Mesenchymal stem cell (in vitro differentiated cells and primary cell): ENCODE measurements around the gene DPH2.

Source experiments
- DNase-seq: peaks from one replicate; pipeline ENCODE4 v3.0.0-alpha.2; 2013
- H2AFZ ChIP-seq: one replicate; pipeline ENCODE4 v1.6.1; 2013; ENCODE audit warnings: low read depth, mild to moderate bottlenecking, control low read depth, inconsistent platforms, low read length, moderate library complexity
- H2AK5ac ChIP-seq: 2 replicates; pipeline ENCODE4 v1.6.1; 2013; ENCODE audit warnings: low read length, moderate library complexity, mild to moderate bottlenecking, inconsistent platforms; ENCODE audit not compliant: severe bottlenecking
- H2BK120ac ChIP-seq: one replicate; pipeline ENCODE4 v1.6.1; 2013; ENCODE audit warnings: low read depth, mild to moderate bottlenecking, inconsistent platforms, low read length, moderate library complexity
- H2BK12ac ChIP-seq, 2 experiments: one replicate each; pipeline ENCODE4 v1.6.1; 2013; ENCODE audit warnings: inconsistent platforms in 2 of 2, low read length in 2 of 2, mild to moderate bottlenecking in 2 of 2, moderate library complexity in 2 of 2, control low read depth in 1 of 2
- H2BK15ac ChIP-seq: one replicate; pipeline ENCODE4 v1.6.1; 2013; ENCODE audit warnings: mild to moderate bottlenecking, low read depth, inconsistent platforms; ENCODE audit not compliant: poor library complexity, severe bottlenecking
- H2BK5ac ChIP-seq: 2 replicates; pipeline ENCODE4 v1.6.1; 2013; ENCODE audit warnings: low read depth, mild to moderate bottlenecking, low read length, control low read depth, inconsistent platforms; ENCODE audit not compliant: poor library complexity, severe bottlenecking
- H3K14ac ChIP-seq, 2 experiments: one replicate each; pipeline ENCODE4 v1.6.1; 2013; ENCODE audit warnings: inconsistent platforms in 2 of 2, low read length in 2 of 2, control low read depth in 1 of 2, mild to moderate bottlenecking in 1 of 2, moderate library complexity in 1 of 2
- H3K18ac ChIP-seq, 2 experiments: one replicate each; pipeline ENCODE4 v1.6.1; 2013; ENCODE audit warnings: inconsistent platforms in 2 of 2, low read length in 2 of 2, control low read depth in 1 of 2, low read depth in 1 of 2, mild to moderate bottlenecking in 1 of 2
- H3K23ac ChIP-seq, 2 experiments: one replicate each; pipeline ENCODE4 v1.6.1; 2013; ENCODE audit warnings: inconsistent platforms in 2 of 2, low read length in 2 of 2, mild to moderate bottlenecking in 2 of 2, moderate library complexity in 2 of 2, control low read depth in 1 of 2
- H3K27ac ChIP-seq: 2 replicates; pipeline ENCODE4 v1.5.1; 2013; ENCODE audit warnings: mild to moderate bottlenecking, moderate library complexity, low read length, control low read depth, inconsistent platforms; ENCODE audit not compliant: poor library complexity, severe bottlenecking
- H3K27me3 ChIP-seq, 2 experiments: 2 replicates each; pipeline versions ENCODE4 v1.6.1 to v1.7.0; 2013; ENCODE audit warnings: low read length in 2 of 2, mild to moderate bottlenecking in 2 of 2, moderate library complexity in 2 of 2, control low read depth in 1 of 2, inconsistent platforms in 1 of 2; ENCODE audit not compliant: control insufficient read depth in 1 of 2, insufficient read depth in 1 of 2
- H3K36me3 ChIP-seq, 2 experiments: 2 replicates each; pipeline versions ENCODE4 v1.6.1 to v1.7.0; 2013; ENCODE audit warnings: low read length in 2 of 2, control low read depth in 1 of 2, inconsistent platforms in 1 of 2, low read depth in 1 of 2, mild to moderate bottlenecking in 1 of 2; ENCODE audit not compliant: insufficient read depth in 2 of 2, control insufficient read depth in 1 of 2
- H3K4ac ChIP-seq, 2 experiments: one replicate each; pipeline ENCODE4 v1.6.1; 2013; ENCODE audit warnings: inconsistent platforms in 2 of 2, low read length in 2 of 2, mild to moderate bottlenecking in 2 of 2, moderate library complexity in 2 of 2, control low read depth in 1 of 2, low read depth in 1 of 2
- H3K4me1 ChIP-seq: 2 replicates; pipeline ENCODE4 v1.6.1; 2013; ENCODE audit warnings: low read depth, low read length, control low read depth; ENCODE audit not compliant: control insufficient read depth, insufficient read depth
- H3K4me2 ChIP-seq: 2 replicates; pipeline ENCODE4 v1.6.1; 2013; ENCODE audit warnings: low read length, mild to moderate bottlenecking, inconsistent platforms; ENCODE audit not compliant: poor library complexity, severe bottlenecking
- H3K4me3 ChIP-seq, 2 experiments: 2 replicates each; pipeline versions ENCODE4 v1.5.1 to v1.7.0; 2013; ENCODE audit warnings: low read length in 2 of 2, mild to moderate bottlenecking in 2 of 2, control low read depth in 1 of 2, low read depth in 1 of 2; ENCODE audit not compliant: insufficient read depth in 1 of 2
- H3K79me1 ChIP-seq: replicated peaks from 2 replicates; pipeline ENCODE4 v1.6.1; 2013; ENCODE audit warnings: mild to moderate bottlenecking, control low read depth, low read length, inconsistent platforms; ENCODE audit not compliant: poor library complexity, severe bottlenecking
- H3K9ac ChIP-seq: 2 replicates; pipeline ENCODE4 v1.7.0; 2013; ENCODE audit warnings: mild to moderate bottlenecking, low read length, moderate library complexity
- H3K9me3 ChIP-seq: 2 replicates; pipeline ENCODE4 v1.7.0; 2013; ENCODE audit warnings: mild to moderate bottlenecking, low read length; ENCODE audit not compliant: control insufficient read depth
- H4K8ac ChIP-seq: one replicate; pipeline ENCODE4 v1.6.1; 2013; ENCODE audit warnings: inconsistent platforms, mild to moderate bottlenecking, low read length, moderate library complexity
- H4K91ac ChIP-seq: one replicate; pipeline ENCODE4 v1.6.1; 2013; ENCODE audit warnings: mild to moderate bottlenecking, low read length, inconsistent platforms
- WGBS: methylation state at CpG from one replicate; pipeline ENCODE4 v1.1.7; 2013; ENCODE audit warnings: mixed read lengths; 5-methylcytosine and 5-hydroxymethylcytosine counted together

Gene DPH2

DNA sequence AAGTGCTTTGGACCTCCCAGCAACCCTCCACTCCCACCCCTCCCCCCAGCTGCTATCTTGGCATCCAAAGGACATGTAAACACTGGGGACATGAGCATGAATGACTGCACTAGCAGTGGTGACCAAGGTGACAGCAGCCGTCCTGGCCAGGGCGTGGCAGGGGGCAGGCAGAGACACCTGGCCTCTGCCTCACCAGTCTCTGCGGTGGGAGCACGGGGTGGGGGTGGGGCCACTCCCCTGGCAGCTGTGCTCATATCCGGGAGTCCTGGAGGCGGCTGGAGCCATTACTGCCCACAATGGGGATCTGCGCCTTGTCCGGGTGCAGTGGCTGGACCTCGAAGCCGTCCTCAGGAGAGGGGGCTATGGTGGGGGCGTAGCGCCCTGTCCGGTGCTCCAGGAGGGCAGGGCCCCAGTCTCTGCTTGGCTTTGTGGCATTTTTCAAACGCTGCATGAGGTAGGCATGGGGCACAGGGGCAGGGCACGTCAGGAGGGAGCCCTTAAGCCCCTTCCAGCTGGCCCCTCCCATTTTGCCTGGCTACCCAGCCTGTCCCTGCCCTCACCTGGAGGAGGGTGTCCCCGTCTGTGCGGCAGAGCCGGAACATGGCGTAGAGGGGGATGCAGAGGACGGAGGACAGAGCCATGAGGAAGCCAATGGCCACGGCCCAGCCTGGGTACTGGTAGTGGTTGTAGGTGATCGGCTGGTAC lies 27.6 kb downstream of the DPH2 start:
- Histone ChIP-seq H3K4ac (no peak overlapping the region), H3K27ac (no peak overlapping the region), H3K36me3 (peaks cover 0 to 42% of the 10 kb centered on the region in 2 experiments), H4K8ac (peak overlapping the region; percentile 73), H3K9me3 (no peaks in the 10 kb centered on the region), H3K4me3 (no peak overlapping the region), H3K18ac (peak overlapping the region in 1 of 2 experiments; percentile 71), H2BK12ac (no peak overlapping the region), H3K23ac (no peak overlapping the region), H3K4me2 (no peak overlapping the region), H3K9ac (no peak overlapping the region), H3K14ac (peak overlapping the region in 1 of 2 experiments; percentile 55), H3K79me1 (no peaks in the 10 kb centered on the region), H3K27me3 (no peaks in the 10 kb centered on the region), H4K91ac (no peak overlapping the region), H2AFZ (no peak overlapping the region), H2BK5ac (no peak overlapping the region), H2BK15ac (no peak overlapping the region), H2AK5ac (no peak overlapping the region), H3K4me1 (peaks cover 5% of the 10 kb centered on the region), H2BK120ac (no peak overlapping the region)
- 89% methylated on average over 22 of the region's 22 CpGs for WGBS
- no peak for DNase-seq

DNA sequence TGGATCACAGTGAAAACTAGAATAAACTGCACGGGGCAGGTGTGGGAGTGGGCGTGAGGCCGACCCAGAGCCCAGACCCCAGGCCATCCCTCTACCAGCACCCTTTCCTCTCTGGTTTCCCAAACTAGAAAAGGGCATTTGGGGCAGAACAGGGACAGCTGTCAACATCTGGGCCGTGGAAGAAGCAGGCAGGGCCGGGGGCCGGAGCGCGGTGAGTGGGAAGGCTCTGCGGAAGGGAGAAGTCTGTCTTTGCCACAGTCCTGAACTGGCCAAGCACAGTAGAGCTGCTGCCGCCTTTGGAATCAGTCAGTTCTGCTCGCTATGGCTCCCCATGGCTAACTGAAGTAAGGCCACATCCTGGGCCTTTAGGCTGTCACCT lies 28.2 kb downstream of the DPH2 start:
- Histone ChIP-seq H2BK12ac (peak overlapping the region in 1 of 2 experiments; percentile 37), H2AK5ac (no peak overlapping the region), H4K91ac (no peak overlapping the region), H2BK5ac (no peak overlapping the region), H3K4ac (no peak overlapping the region), H3K23ac (no peak overlapping the region), H3K9me3 (no peaks in the 10 kb centered on the region), H3K4me2 (no peak overlapping the region), H3K4me1 (peaks cover 3% of the 10 kb centered on the region), H3K27me3 (no peaks in the 10 kb centered on the region), H3K4me3 (no peak overlapping the region), H2BK120ac (no peak overlapping the region), H2BK15ac (no peak overlapping the region), H3K79me1 (no peaks in the 10 kb centered on the region), H3K18ac (no peak overlapping the region), H4K8ac (no peak overlapping the region), H2AFZ (no peak overlapping the region), H3K36me3 (peaks cover 0 to 47% of the 10 kb centered on the region in 2 experiments), H3K27ac (no peak overlapping the region), H3K9ac (no peak overlapping the region), H3K14ac (no peak overlapping the region)
- no peak for DNase-seq
- WGBS: 95% methylated on average over 11 of the region's 11 CpGs

DNA sequence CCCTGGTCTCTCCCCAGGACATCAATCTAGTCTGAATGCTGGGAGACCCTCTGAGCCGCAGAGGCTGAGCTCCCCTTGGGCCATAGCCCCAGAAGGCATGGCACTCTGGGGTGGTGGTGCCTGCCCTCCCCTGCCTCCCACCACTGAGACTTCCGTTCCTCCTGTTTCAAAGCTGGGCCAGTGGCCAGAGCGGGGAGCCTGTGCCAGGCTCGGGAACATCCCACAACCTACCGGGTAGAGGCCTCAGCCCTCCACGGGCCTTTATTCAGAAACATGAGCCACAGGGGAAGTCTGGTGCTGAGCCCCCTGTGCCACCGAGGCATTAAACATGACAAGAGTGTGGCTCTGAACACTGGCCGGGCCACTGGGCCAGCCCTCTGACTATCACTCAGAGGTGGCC lies 29.6 kb downstream of the DPH2 start:
- no peak overlapping the region for H2BK5ac ChIP-seq
- no peak overlapping the region for H3K4me2 ChIP-seq
- H3K4me1 ChIP-seq: peaks cover 3% of the 10 kb centered on the region
- H4K8ac ChIP-seq: no peak overlapping the region
- no peak overlapping the region for H2AFZ ChIP-seq
- H3K9me3 ChIP-seq: no peaks in the 10 kb centered on the region
- no peak overlapping the region for H3K4ac ChIP-seq
- H3K14ac ChIP-seq: no peak overlapping the region
- H4K91ac ChIP-seq: peak overlapping the region; percentile 62
- no peak for DNase-seq
- no peak overlapping the region for H3K9ac ChIP-seq
- H2BK120ac ChIP-seq: no peak overlapping the region
- no peak overlapping the region for H3K23ac ChIP-seq
- no peak overlapping the region for H3K4me3 ChIP-seq
- no peak overlapping the region for H2AK5ac ChIP-seq
- H3K27me3 ChIP-seq: no peaks in the 10 kb centered on the region
- no peaks in the 10 kb centered on the region for H3K79me1 ChIP-seq
- no peak overlapping the region for H3K18ac ChIP-seq
- no peak overlapping the region for H3K27ac ChIP-seq
- WGBS: 96% methylated on average over 8 of the region's 8 CpGs
- H2BK15ac ChIP-seq: no peak overlapping the region
- peaks cover 0 to 47% of the 10 kb centered on the region in 2 experiments for H3K36me3 ChIP-seq
- H2BK12ac ChIP-seq: no peak overlapping the region

DNA sequence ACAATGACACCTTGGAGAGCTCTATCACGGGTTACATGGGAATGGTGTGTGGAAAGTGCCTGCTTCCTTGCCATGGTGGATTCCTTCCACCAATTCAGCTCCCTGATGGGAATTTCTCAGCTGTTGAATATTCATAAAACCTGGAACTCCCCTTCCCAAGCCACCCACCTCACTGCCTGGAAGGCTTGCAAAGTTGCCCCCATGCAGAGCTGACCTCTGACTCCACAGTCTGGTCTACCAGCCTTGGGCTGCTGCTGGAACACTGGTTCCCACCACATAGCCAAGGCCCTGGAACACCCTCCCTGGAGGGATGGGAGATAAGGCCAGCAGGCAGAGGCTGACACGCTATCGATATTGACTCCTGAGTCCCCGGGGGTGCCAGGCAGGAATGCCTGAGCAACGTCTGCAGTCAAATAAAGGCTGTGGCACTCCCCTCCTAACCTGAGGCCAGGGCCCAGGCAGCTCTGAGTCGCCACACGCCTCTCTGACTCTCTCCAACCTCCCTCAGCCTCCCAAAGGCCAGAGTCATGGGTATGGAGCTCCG lies 30.4 kb downstream of the DPH2 start:
- H2BK15ac ChIP-seq: no peak overlapping the region
- H3K4ac ChIP-seq: no peak overlapping the region
- no peak overlapping the region for H2AFZ ChIP-seq
- no peak overlapping the region for H2AK5ac ChIP-seq
- no peak overlapping the region for H3K18ac ChIP-seq
- no peak overlapping the region for H3K4me3 ChIP-seq
- H3K23ac ChIP-seq: no peak overlapping the region
- no peak overlapping the region for H3K4me2 ChIP-seq
- H3K14ac ChIP-seq: no peak overlapping the region
- no peak overlapping the region for H2BK120ac ChIP-seq
- no peak overlapping the region for H2BK5ac ChIP-seq
- H3K4me1 ChIP-seq: no peaks in the 10 kb centered on the region
- H3K79me1 ChIP-seq: no peaks in the 10 kb centered on the region
- WGBS: 78% methylated on average over 8 of the region's 8 CpGs
- H4K91ac ChIP-seq: no peak overlapping the region
- DNase-seq: no peak
- no peaks in the 10 kb centered on the region for H3K9me3 ChIP-seq
- no peaks in the 10 kb centered on the region for H3K27me3 ChIP-seq
- no peak overlapping the region for H4K8ac ChIP-seq
- no peak overlapping the region for H2BK12ac ChIP-seq
- H3K36me3 ChIP-seq: peaks cover 0 to 47% of the 10 kb centered on the region in 2 experiments
- no peak overlapping the region for H3K9ac ChIP-seq
- no peak overlapping the region for H3K27ac ChIP-seq
